Sigmoid colon (tissue), 7 donors: ENCODE data around the gene GALNT7. TPM values are rescaled to one million over a fixed set of nuclear protein-coding genes. Genes with fewer than 3 reads are reported as not detected.

ENCODE experiments used
- DNase-seq: peaks from one replicate; pipeline ENCODE4 v3.0.0-alpha.2; 2019
- H3K27ac ChIP-seq, 4 donors: fragments of 200-600 bp; sonication (generic); one replicate each; pipeline ENCODE4 v1.5.1; 2016 to 2019; ENCODE audit warnings: mild to moderate bottlenecking in 1 of 4
- H3K27me3 ChIP-seq, 3 donors: fragments of 200-600 bp; sonication (generic); one replicate each; pipeline ENCODE4 v1.5.1; 2019; ENCODE audit warnings: mild to moderate bottlenecking in 1 of 3
- H3K36me3 ChIP-seq, 4 donors: fragments of 200-600 bp; sonication (generic); one replicate each; pipeline ENCODE4 v1.5.1; 2016 to 2019
- H3K4me1 ChIP-seq, 4 donors: fragments of 200-600 bp; sonication (generic); one replicate each; pipeline ENCODE4 v1.5.1; 2017 to 2019
- H3K4me3 ChIP-seq, 4 donors: fragments of 200-600 bp; sonication (generic); one replicate each; pipeline ENCODE4 v1.5.1; 2017 to 2019; ENCODE audit warnings: mild to moderate bottlenecking in 2 of 4, moderate library complexity in 1 of 4
- H3K9me3 ChIP-seq, 4 donors: fragments of 200-600 bp in 3 of 4; sonication (generic) in 3 of 4; one replicate each; pipeline versions ENCODE4 v1.5.1 to v1.6.1; 2013 to 2019
- CTCF ChIP-seq, 4 experiments: fragments of 450-650 bp in 3 of 4; fragments of 200-600 bp in 1 of 4; IDR thresholded peaks; one replicate each; pipeline ENCODE4 v1.5.1; 2016 to 2019; ENCODE audit warnings: antibody characterized with exemption in 4 of 4, mild to moderate bottlenecking in 3 of 4, moderate library complexity in 2 of 4
- EP300 ChIP-seq, 4 donors: sonication (generic); formaldehyde crosslinking; IDR thresholded peaks; one replicate each; pipeline ENCODE4 v1.6.1; 2017; ENCODE audit warnings: antibody characterized with exemption in 4 of 4
- POLR2A ChIP-seq, 2 donors: fragments of 450-650 bp; IDR thresholded peaks; one replicate each; pipeline ENCODE4 v1.6.1; 2016; ENCODE audit warnings: antibody characterized with exemption in 2 of 2, mild to moderate bottlenecking in 2 of 2, moderate library complexity in 2 of 2
- POLR2AphosphoS5 ChIP-seq, 4 donors: sonication (generic); formaldehyde crosslinking; IDR thresholded peaks; one replicate each; pipeline ENCODE4 v1.6.1; 2017; ENCODE audit warnings: antibody characterized with exemption in 4 of 4
- WGBS, 2 donors: extraction: QIAGEN DNeasy Blood & Tissue Kit; methylation state at CpG; one replicate each; pipeline ENCODE4 v1.1.7; 2013; 5-methylcytosine and 5-hydroxymethylcytosine counted together
- intact Hi-C: fragments of 100-400 bp; cut with DNase I; formaldehyde crosslinking; loops from one replicate; pipeline ENCODE4 v1.15.1; 2023
- polyA plus RNA-seq, 3 donors: library from polyadenylated mRNA; stranded (reverse); fragments of 200-250 nt; gene quantifications; one replicate each; pipeline ENCODE4 v1.2.3, GENCODE V29; 2013
- total RNA-seq, 4 donors: library from RNA; depleted of rRNA; stranded (reverse); fragments of >200 nt; gene quantifications; one replicate each; pipeline ENCODE4 v1.1.0, GENCODE V29; 2016
- donor health status: healthy with polysubstance abuse.
- donor health status: Bipolar disorder and iron deficiency.
- donor health status: healthy.

The GALNT7 gene
- total and polyA plus RNA-seq, 7 donors, result 13.2 to 22.7 (median 16.8) TPM

GRCh38 chr4:173282256-173282562, 113.6 kb downstream of the GALNT7 start:
- TF ChIP-seq POLR2AphosphoS5 (IDR thresholded peaks at IDR 0.05) (no peak), EP300 (IDR thresholded peaks at IDR 0.05) (no peak), POLR2A (IDR thresholded peaks at IDR 0.05) (no peak)
- Histone ChIP-seq H3K27me3 (no peaks in the 10 kb centered on the region), H3K4me3 (no peak overlapping the region), H3K9me3 (no peaks in the 10 kb centered on the region), H3K4me1 (no peaks in the 10 kb centered on the region), H3K27ac (no peak overlapping the region), H3K36me3 (no peaks in the 10 kb centered on the region)
- intact Hi-C loops, result no loop called here
- DNase-seq, result no peak
- WGBS, 2 donors, result 85 to 93% methylated on average over 4 of the region's 4 CpGs

- no peak overlapping the region for H3K4me3 ChIP-seq
- intact Hi-C loops, result no loop called here
- H3K36me3 ChIP-seq, result no peaks in the 10 kb centered on the region
- WGBS, 2 donors, result 88 to 93% methylated on average over 3 of the region's 3 CpGs
- no peaks in the 10 kb centered on the region for H3K27me3 ChIP-seq
- H3K9me3 ChIP-seq, result no peaks in the 10 kb centered on the region
- DNase-seq, result no peak
- no peaks in the 10 kb centered on the region for H3K4me1 ChIP-seq
- no peak for TF ChIP-seq CTCF (IDR thresholded peaks at IDR 0.05)
- no peak for TF ChIP-seq POLR2A (IDR thresholded peaks at IDR 0.05)
- no peak for TF ChIP-seq EP300 (IDR thresholded peaks at IDR 0.05)
- no peak for TF ChIP-seq POLR2AphosphoS5 (IDR thresholded peaks at IDR 0.05)
- no peak overlapping the region for H3K27ac ChIP-seq
Measured at GRCh38 chr4:173282626-173283025, 114.0 kb downstream of the GALNT7 start.

GRCh38 chr4:173284463-173284862, 115.9 kb downstream of the GALNT7 start:
- intact Hi-C loops, result no loop called here
- H3K4me1 ChIP-seq, result no peaks in the 10 kb centered on the region
- no peak overlapping the region for H3K4me3 ChIP-seq
- no peak for DNase-seq
- H3K27me3 ChIP-seq, result no peaks in the 10 kb centered on the region
- H3K9me3 ChIP-seq, result no peaks in the 10 kb centered on the region
- TF ChIP-seq POLR2AphosphoS5 (IDR thresholded peaks at IDR 0.05), result no peak
- TF ChIP-seq CTCF (IDR thresholded peaks at IDR 0.05), result no peak
- no peaks in the 10 kb centered on the region for H3K36me3 ChIP-seq
- H3K27ac ChIP-seq, result no peak overlapping the region

GRCh38 chr4:173287486-173287885, 118.9 kb downstream of the GALNT7 start:
- Histone ChIP-seq H3K4me1 (no peaks in the 10 kb centered on the region), H3K9me3 (no peaks in the 10 kb centered on the region), H3K27ac (no peak overlapping the region), H3K27me3 (no peaks in the 10 kb centered on the region), H3K4me3 (no peak overlapping the region), H3K36me3 (no peaks in the 10 kb centered on the region)
- TF ChIP-seq CTCF (IDR thresholded peaks at IDR 0.05) (no peak), POLR2A (IDR thresholded peaks at IDR 0.05) (no peak), POLR2AphosphoS5 (IDR thresholded peaks at IDR 0.05) (no peak), EP300 (IDR thresholded peaks at IDR 0.05) (no peak)
- intact Hi-C loops, result no loop called here
- no peak for DNase-seq
- 94 to 100% methylated on average over 2 of the region's 2 CpGs for WGBS, 2 donors

GRCh38 chr4:173288296-173288695, 119.7 kb downstream of the GALNT7 start:
- no peak for TF ChIP-seq EP300 (IDR thresholded peaks at IDR 0.05)
- TF ChIP-seq CTCF (IDR thresholded peaks at IDR 0.05), result peak; percentile 16 to 48 (median 44)
- Histone ChIP-seq H3K4me1 (no peaks in the 10 kb centered on the region), H3K27ac (no peak overlapping the region), H3K36me3 (no peaks in the 10 kb centered on the region), H3K27me3 (no peaks in the 10 kb centered on the region), H3K9me3 (no peaks in the 10 kb centered on the region), H3K4me3 (no peak overlapping the region)
- DNase-seq, result peak; percentile 81
- intact Hi-C loops, result no loop called here
- WGBS, 2 donors, result 80 to 83% methylated on average over 4 of the region's 4 CpGs
